DOHH2 (cell line): ENCODE data around the gene DNAAF5.

ENCODE experiments used
- CTCF ChIP-seq: fragments of 200-600 bp; sonication (generic); IDR thresholded peaks from one replicate; pipeline ENCODE4 v1.5.1; 2014; ENCODE audit warnings: antibody characterized with exemption, mild to moderate bottlenecking, low read depth, low read length; ENCODE audit not compliant: poor library complexity, severe bottlenecking
- EZH2phosphoT487 ChIP-seq: fragments of 200-600 bp; sonication (generic); IDR thresholded peaks from 2 replicates; pipeline ENCODE4 v1.6.1; 2017; ENCODE audit warnings: borderline replicate concordance, mild to moderate bottlenecking, antibody characterized with exemption, low read length, moderate library complexity, mixed read lengths

GRCh38 chr7:693280-693679 lies 33.2 kb upstream of the DNAAF5 start:
- TF ChIP-seq CTCF: no peak
- no peak for TF ChIP-seq EZH2phosphoT487
